Measurements from ENCODE around the gene DHDDS.
"Not testable (repeated sequence)": the region's sequence is repeated elsewhere in the genome, so short reads cannot be mapped to it uniquely, and the experiment has no call there.

DHDDS gene

GRCh38 chr1:26431979-26432695, at the start of gene DHDDS:
Gene DHDDS (plus strand): TSS chr1:26432321. CDS start chr1:26432946, 625 bp downstream.
- peak; percentile 85 for DNase-seq (ENCODE audit: low read depth)

- no peak for DNase-seq (ENCODE audit: low read depth)
Measured at GRCh38 chr1:26384076-26384475, 48.0 kb upstream of the DHDDS start.

GRCh38 chr1:26385063-26385462, 47.1 kb upstream of the DHDDS start:
- not testable (repeated sequence) for DNase-seq (ENCODE audit: low read depth)

GRCh38 chr1:26387447-26387846, 44.7 kb upstream of the DHDDS start:
- DNase-seq (ENCODE audit: low read depth), result no peak

GRCh38 chr1:26388791-26389445, 43.2 kb upstream of the DHDDS start:
- DNase-seq (ENCODE audit: low read depth), result no peak

- DNase-seq (ENCODE audit: low read depth), result no peak
Measured at GRCh38 chr1:26389604-26390247, 42.4 kb upstream of the DHDDS start.

GRCh38 chr1:26391450-26391849, 40.7 kb upstream of the DHDDS start:
- DNase-seq (ENCODE audit: low read depth), result no peak

GRCh38 chr1:26395754-26396153, 36.4 kb upstream of the DHDDS start:
- no peak for DNase-seq (ENCODE audit: low read depth)

- no peak for DNase-seq (ENCODE audit: low read depth)
Measured at GRCh38 chr1:26399034-26399433, 33.1 kb upstream of the DHDDS start.

GRCh38 chr1:26401891-26402290, 30.2 kb upstream of the DHDDS start:
- no peak for DNase-seq (ENCODE audit: low read depth)

GRCh38 chr1:26403656-26404055, 28.5 kb upstream of the DHDDS start:
- no peak for DNase-seq (ENCODE audit: low read depth)

- no peak for DNase-seq (ENCODE audit: low read depth)
Measured at GRCh38 chr1:26404641-26405040, 27.5 kb upstream of the DHDDS start.

GRCh38 chr1:26405281-26405915, 26.7 kb upstream of the DHDDS start:
- DNase-seq (ENCODE audit: low read depth), result no peak

- no peak for DNase-seq (ENCODE audit: low read depth)
Measured at GRCh38 chr1:26408604-26409003, 23.5 kb upstream of the DHDDS start.

- DNase-seq (ENCODE audit: low read depth), result no peak
Measured at GRCh38 chr1:26409191-26409807, 22.8 kb upstream of the DHDDS start.

GRCh38 chr1:26410706-26411623, 21.2 kb upstream of the DHDDS start, which contains the start of gene LIN28A:
Gene LIN28A (plus strand): TSS chr1:26410817. CDS start chr1:26410892, 75 bp downstream.
- DNase-seq (ENCODE audit: low read depth), result no peak

GRCh38 chr1:26411624-26412074, 20.5 kb upstream of the DHDDS start:
- DNase-seq (ENCODE audit: low read depth), result no peak

- DNase-seq (ENCODE audit: low read depth), result no peak
Measured at GRCh38 chr1:26412180-26412840, 19.8 kb upstream of the DHDDS start.

- DNase-seq (ENCODE audit: low read depth), result no peak
Measured at GRCh38 chr1:26413031-26413430, 19.1 kb upstream of the DHDDS start.

- DNase-seq (ENCODE audit: low read depth), result no peak
Measured at GRCh38 chr1:26417111-26417759, 14.9 kb upstream of the DHDDS start.

All from GM04503 (cell line).